Measurements from ENCODE around the gene SLC25A25.

DNA sequence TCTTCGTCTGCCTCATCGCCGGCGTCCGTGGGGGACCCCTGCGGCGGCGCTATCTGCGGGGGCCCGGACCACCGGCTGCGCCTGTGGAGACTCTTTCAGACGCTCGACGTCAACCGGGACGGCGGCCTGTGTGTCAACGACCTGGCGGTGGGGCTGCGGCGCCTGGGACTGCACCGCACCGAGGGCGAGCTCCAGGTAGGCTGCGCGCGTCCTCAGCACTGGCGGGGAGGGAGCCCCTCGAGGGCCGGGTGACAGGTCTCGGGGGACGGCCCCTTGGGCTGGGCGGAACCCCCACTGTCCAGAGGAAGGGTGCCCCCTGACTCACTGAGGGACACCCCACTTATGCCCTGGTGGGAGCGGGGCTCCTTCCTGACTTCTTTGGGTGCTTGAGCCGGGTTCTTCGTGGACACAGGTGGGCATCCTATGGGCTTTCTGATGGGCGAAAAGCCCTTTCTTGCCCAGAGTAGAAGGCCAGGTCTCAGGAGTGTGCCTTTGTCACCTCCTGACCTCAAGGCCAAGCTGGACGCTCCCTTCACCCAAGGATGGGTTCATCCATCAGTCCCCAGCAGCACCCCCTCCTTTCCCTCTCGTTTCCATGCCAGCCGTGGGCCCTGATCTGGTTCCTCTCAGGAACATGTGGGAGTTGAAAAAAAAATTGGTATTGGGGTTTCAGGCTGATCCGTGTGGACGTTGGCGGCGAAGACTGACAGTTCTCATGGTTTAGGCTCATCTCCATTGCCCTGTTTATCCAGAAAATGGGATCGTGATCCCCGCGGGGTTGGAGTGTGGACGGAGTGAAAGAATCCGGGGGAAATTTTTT, 564 bp downstream of the SLC25A25 start:
- TF ChIP-seq POLR2A (IDR thresholded peaks at IDR 0.05; ENCODE audit: low read depth, low read length), result no peak
- TF ChIP-seq, protein P1, sequence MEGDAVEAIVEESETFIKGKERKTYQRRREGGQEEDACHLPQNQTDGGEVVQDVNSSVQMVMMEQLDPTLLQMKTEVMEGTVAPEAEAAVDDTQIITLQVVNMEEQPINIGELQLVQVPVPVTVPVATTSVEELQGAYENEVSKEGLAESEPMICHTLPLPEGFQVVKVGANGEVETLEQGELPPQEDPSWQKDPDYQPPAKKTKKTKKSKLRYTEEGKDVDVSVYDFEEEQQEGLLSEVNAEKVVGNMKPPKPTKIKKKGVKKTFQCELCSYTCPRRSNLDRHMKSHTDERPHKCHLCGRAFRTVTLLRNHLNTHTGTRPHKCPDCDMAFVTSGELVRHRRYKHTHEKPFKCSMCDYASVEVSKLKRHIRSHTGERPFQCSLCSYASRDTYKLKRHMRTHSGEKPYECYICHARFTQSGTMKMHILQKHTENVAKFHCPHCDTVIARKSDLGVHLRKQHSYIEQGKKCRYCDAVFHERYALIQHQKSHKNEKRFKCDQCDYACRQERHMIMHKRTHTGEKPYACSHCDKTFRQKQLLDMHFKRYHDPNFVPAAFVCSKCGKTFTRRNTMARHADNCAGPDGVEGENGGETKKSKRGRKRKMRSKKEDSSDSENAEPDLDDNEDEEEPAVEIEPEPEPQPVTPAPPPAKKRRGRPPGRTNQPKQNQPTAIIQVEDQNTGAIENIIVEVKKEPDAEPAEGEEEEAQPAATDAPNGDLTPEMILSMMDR (IDR thresholded peaks at IDR 0.05; ENCODE audit: extremely low read depth in 1 of 2, insufficient read depth in 1 of 2, low read depth in 1 of 2, low read length in 2 of 2), result no peak

All from endothelial cell of umbilical vein (primary cell).